AG04450 (cell line): ENCODE results near the gene GJB3. TPM values are rescaled to one million over a fixed set of nuclear protein-coding genes. Genes with fewer than 3 reads are reported as not detected.

ENCODE experiments used
- CTCF ChIA-PET: fragments of 300-600, 350-600 bp; formaldehyde crosslinking; extraction: SDS; loops from one replicate; lab custom pipeline; 2022; ENCODE audit warnings: antibody characterized with exemption, inconsistent platforms; lab: Charles Lee
- POLR2A ChIA-PET: fragments of 350-600 bp; formaldehyde crosslinking; extraction: SDS; loops from one replicate; lab custom pipeline; 2021; ENCODE audit warnings: antibody characterized with exemption, inconsistent platforms; lab: Yijun Ruan, JAX
- DNase-seq: peaks from one replicate; pipeline ENCODE4 v3.0.0-alpha.2; 2011; ENCODE audit warnings: low read depth, low spot score
- H3K27ac ChIP-seq: one replicate; pipeline ENCODE4 v1.5.1; 2012; ENCODE audit warnings: low read depth, low read length, control low read depth
- H3K27me3 ChIP-seq: one replicate; pipeline ENCODE4 v1.6.0; 2012; ENCODE audit warnings: low read length; ENCODE audit not compliant: control insufficient read depth, insufficient read depth
- H3K4me3 ChIP-seq: 2 replicates; pipeline ENCODE4 v1.5.1; 2011; ENCODE audit warnings: mild to moderate bottlenecking, low read depth, low read length, control low read depth
- H3K9me3 ChIP-seq: 2 replicates; pipeline ENCODE4 v1.5.1; 2012; ENCODE audit warnings: low read length; ENCODE audit not compliant: control insufficient read depth, insufficient read depth
- CTCF ChIP-seq: IDR thresholded peaks from 2 replicates; pipeline ENCODE4 v1.5.1; 2011; ENCODE audit warnings: low read depth, low read length, control low read depth, inconsistent platforms
- polyA plus RNA-seq: library from polyadenylated mRNA; depleted of rRNA; stranded (reverse); fragments of >200 nt; gene quantifications from 2 replicates; pipeline ENCODE4 v1.2.3, GENCODE V29; 2011

GJB3 gene
- polyA plus RNA-seq, 1 experiment = not detected

GRCh38 chr1:34779526-34779925 is 1.5 kb upstream of the GJB3 start:
- ChIA-PET CTCF (interaction anchor here (0.5 to 2.3 kb wide), 3 partner anchors 21 to 88 kb away, joined by 3 to 7 read pairs (median 4); no protein-coding TSS in a partner anchor), POLR2A (no interaction called here)
- Histone ChIP-seq H3K9me3 (no peaks in the 10 kb centered on the region; the same call in 1 of the 2 replicates), H3K27ac (no peak overlapping the region), H3K27me3 (peaks cover 42% of the 10 kb centered on the region), H3K4me3 (no peak overlapping the region)
- TF ChIP-seq CTCF = no peak
- DNase-seq = no peak

GRCh38 chr1:34779962-34780361 is 1.1 kb upstream of the GJB3 start:
- POLR2A ChIA-PET = no interaction called here
- no peak overlapping the region for H3K27ac ChIP-seq
- no peak for DNase-seq
- no peaks in the 10 kb centered on the region; the same call in 1 of the 2 replicates for H3K9me3 ChIP-seq
- CTCF ChIA-PET = interaction anchor here (2.3 kb wide), 1 partner anchor 73 kb away, joined by 7 read pairs; no protein-coding TSS in a partner anchor
- no peak for TF ChIP-seq CTCF
- peaks cover 42% of the 10 kb centered on the region for H3K27me3 ChIP-seq
- no peak overlapping the region for H3K4me3 ChIP-seq

DNA sequence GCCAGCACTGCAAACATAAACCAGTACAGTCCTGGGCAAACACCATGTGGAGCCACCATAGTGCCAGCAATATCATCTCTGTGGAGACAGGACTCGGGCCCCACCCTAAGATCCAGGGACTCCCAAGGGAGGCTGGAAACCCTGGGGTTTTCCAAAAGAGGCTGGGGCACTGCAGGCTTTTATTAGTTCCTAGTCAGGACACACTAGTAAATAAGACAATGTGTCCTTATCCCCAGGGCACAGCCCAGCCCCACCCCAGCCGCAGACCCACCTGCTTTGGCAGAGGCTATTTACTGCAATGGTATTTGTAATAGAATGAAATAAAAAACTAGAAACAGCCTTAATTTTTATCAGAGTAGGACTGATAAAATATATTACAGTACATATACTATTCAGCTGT is 486 bp upstream of the GJB3 start:
- no peaks in the 10 kb centered on the region; the same call in 1 of the 2 replicates for H3K9me3 ChIP-seq
- no peak overlapping the region for H3K4me3 ChIP-seq
- no peak overlapping the region for H3K27ac ChIP-seq
- no peak for TF ChIP-seq CTCF
- CTCF ChIA-PET = no interaction called here
- no peak for DNase-seq
- POLR2A ChIA-PET = no interaction called here
- peaks cover 42% of the 10 kb centered on the region for H3K27me3 ChIP-seq

- POLR2A ChIA-PET = no interaction called here
Observed at GRCh38 chr1:34781844-34782391, 904 bp downstream of the GJB3 start.

More at GRCh38 chr1:34781844-34782391, 904 bp downstream of the GJB3 start:
- Histone ChIP-seq H3K27ac (no peak overlapping the region), H3K27me3 (peaks cover 39% of the 10 kb centered on the region), H3K4me3 (no peak overlapping the region), H3K9me3 (no peaks in the 10 kb centered on the region; the same call in 1 of the 2 replicates)
- TF ChIP-seq CTCF = no peak
- CTCF ChIA-PET = interaction anchor here (0.6 kb wide), 2 partner anchors 39 kb away, joined by 3 to 4 read pairs; no protein-coding TSS in a partner anchor
- no peak for DNase-seq
